ENCODE data around the gene ST3GAL2. TPM values are rescaled to one million over a fixed set of nuclear protein-coding genes. Genes with fewer than 3 reads are reported as not detected.

ST3GAL2 gene
- total and polyA plus RNA-seq, 2 donors from 2014 or later, result 10.6 to 28.6 TPM

DNA sequence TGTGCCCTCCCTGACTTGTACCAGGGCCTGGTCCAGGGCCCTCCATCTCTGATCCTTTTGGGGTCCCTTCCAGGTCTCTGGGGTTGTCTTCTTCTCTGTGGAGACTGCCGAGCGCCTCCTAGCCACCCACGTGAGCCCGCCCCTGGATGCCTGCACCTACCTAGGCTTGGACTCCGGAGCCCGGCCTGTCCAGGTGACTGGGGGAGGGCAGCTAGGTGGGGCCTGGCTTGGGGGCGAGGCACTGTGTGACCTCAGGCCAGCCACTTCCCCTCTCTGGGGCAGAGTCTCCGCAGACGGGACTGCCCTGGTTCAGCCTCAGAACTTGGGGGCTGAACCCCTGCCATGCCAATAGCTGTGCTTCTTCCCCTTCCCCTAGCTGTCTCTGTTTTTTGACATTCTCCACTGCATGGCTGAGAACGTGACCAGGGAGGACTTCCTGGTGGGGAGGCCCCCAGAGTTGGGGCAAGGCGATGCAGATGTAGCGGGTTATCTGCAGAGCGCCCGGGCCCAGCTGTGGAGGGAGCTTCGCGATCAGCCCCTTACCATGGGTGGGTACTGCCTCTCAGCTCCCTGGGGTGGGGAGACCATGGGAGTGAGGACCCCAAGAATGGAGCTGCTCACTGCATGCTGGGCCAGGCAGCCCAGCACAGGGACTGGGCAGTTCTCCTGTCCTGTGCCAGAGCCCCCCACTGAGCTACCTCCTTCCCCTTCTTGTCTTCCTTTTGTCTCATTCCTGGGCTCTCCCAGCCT, 30.1 kb upstream of the ST3GAL2 start:
- intact Hi-C loops (cut with DNase I), result no loop called here
- no peak overlapping the region for H3K4me3 ChIP-seq (ENCODE audit: low read length in 3 of 3)
- no peak overlapping the region for H3K9ac ChIP-seq (ENCODE audit: low read length in 3 of 3)
- no peak for FAIRE-seq
- H3K36me3 ChIP-seq (ENCODE audit: control insufficient read depth in 2 of 3, insufficient read depth in 3 of 3, low read length in 3 of 3), result peaks cover 0 to 4% (median 1%) of the 10 kb centered on the region in 3 donors
- no peaks in the 10 kb centered on the region for H3K4me1 ChIP-seq (ENCODE audit: control insufficient read depth in 2 of 3, insufficient read depth in 2 of 3, low read depth in 1 of 3, low read length in 3 of 3)
- TF ChIP-seq, protein P1, sequence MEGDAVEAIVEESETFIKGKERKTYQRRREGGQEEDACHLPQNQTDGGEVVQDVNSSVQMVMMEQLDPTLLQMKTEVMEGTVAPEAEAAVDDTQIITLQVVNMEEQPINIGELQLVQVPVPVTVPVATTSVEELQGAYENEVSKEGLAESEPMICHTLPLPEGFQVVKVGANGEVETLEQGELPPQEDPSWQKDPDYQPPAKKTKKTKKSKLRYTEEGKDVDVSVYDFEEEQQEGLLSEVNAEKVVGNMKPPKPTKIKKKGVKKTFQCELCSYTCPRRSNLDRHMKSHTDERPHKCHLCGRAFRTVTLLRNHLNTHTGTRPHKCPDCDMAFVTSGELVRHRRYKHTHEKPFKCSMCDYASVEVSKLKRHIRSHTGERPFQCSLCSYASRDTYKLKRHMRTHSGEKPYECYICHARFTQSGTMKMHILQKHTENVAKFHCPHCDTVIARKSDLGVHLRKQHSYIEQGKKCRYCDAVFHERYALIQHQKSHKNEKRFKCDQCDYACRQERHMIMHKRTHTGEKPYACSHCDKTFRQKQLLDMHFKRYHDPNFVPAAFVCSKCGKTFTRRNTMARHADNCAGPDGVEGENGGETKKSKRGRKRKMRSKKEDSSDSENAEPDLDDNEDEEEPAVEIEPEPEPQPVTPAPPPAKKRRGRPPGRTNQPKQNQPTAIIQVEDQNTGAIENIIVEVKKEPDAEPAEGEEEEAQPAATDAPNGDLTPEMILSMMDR (IDR thresholded peaks at IDR 0.05; ENCODE audit: borderline replicate concordance, extremely low read depth, insufficient read depth), result no peak
- H3K9me3 ChIP-seq (ENCODE audit: control insufficient read depth in 2 of 3, insufficient read depth in 1 of 3, low read length in 3 of 3), result no peaks in the 10 kb centered on the region
- H3K27ac ChIP-seq (ENCODE audit: low read depth in 2 of 2, low read length in 2 of 2), result no peak overlapping the region
- H3K27me3 ChIP-seq (ENCODE audit: control insufficient read depth, insufficient read depth, low read length), result no peaks in the 10 kb centered on the region
- no peak for DNase-seq

DNA sequence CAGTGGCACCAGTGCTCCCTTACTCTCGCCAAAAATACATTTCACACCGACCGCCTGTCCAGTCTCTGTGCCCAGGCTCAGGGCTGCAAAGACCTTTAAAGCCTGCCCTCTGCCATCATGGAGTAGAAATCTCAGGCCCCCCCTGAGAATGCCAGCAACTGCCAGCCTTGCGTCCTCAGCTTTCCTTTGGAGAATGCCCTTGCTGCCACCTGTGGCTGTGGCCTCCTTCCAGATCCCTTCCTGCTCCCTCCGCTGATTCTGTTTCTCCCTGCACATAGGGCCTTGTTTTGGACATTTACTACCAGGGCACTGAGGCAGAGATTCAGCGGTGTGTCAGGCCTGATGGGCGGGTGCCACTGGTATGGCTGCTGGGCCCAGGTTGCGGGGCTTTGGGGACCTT, 28.7 kb upstream of the ST3GAL2 start:
- Histone ChIP-seq H3K27me3 (ENCODE audit: control insufficient read depth, insufficient read depth, low read length) (no peaks in the 10 kb centered on the region), H3K4me3 (ENCODE audit: low read length in 3 of 3) (no peak overlapping the region), H3K27ac (ENCODE audit: low read depth in 2 of 2, low read length in 2 of 2) (no peak overlapping the region), H3K9ac (ENCODE audit: low read length in 3 of 3) (no peak overlapping the region), H3K9me3 (ENCODE audit: control insufficient read depth in 2 of 3, insufficient read depth in 1 of 3, low read length in 3 of 3) (no peaks in the 10 kb centered on the region), H3K4me1 (ENCODE audit: control insufficient read depth in 2 of 3, insufficient read depth in 2 of 3, low read depth in 1 of 3, low read length in 3 of 3) (no peaks in the 10 kb centered on the region), H3K36me3 (ENCODE audit: control insufficient read depth in 2 of 3, insufficient read depth in 3 of 3, low read length in 3 of 3) (peaks cover 0 to 14% (median 4%) of the 10 kb centered on the region in 3 donors)
- FAIRE-seq, result no peak
- intact Hi-C loops (cut with DNase I), result no loop called here
- TF ChIP-seq, protein P1 (IDR thresholded peaks at IDR 0.05; ENCODE audit: borderline replicate concordance, extremely low read depth, insufficient read depth), result no peak
- no peak for DNase-seq

DNA sequence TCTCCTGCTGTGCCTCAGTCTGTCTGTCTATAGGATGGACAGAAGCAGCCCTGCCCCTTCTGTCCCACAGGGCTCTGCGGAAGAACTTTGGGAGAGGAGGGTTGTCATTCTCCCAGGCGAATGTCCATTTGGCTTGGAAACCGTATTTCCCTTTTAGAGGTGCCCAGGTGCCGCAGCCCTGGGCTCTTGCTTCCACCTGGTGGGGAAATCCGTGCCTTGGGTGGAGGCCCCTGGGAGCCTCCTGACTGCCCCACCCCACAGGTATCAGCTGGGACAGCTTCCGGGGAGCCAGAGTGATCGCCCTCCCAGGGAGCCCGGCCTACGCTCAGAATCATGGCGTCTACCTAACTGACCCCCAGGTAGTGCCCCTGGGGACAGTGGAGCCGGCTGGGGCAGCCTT, 28.2 kb upstream of the ST3GAL2 start:
- no peak for FAIRE-seq
- H3K9me3 ChIP-seq (ENCODE audit: control insufficient read depth in 2 of 3, insufficient read depth in 1 of 3, low read length in 3 of 3), result no peaks in the 10 kb centered on the region
- intact Hi-C loops (cut with DNase I), result no loop called here

More for the DNA sequence above, 28.2 kb upstream of the ST3GAL2 start:
- TF ChIP-seq, protein P1 (IDR thresholded peaks at IDR 0.05; ENCODE audit: borderline replicate concordance, extremely low read depth, insufficient read depth), result no peak
- Histone ChIP-seq H3K27me3 (ENCODE audit: control insufficient read depth, insufficient read depth, low read length) (no peaks in the 10 kb centered on the region), H3K9ac (ENCODE audit: low read length in 3 of 3) (no peak overlapping the region), H3K4me1 (ENCODE audit: control insufficient read depth in 2 of 3, insufficient read depth in 2 of 3, low read depth in 1 of 3, low read length in 3 of 3) (no peaks in the 10 kb centered on the region), H3K4me3 (ENCODE audit: low read length in 3 of 3) (no peak overlapping the region), H3K27ac (ENCODE audit: low read depth in 2 of 2, low read length in 2 of 2) (no peak overlapping the region), H3K36me3 (ENCODE audit: control insufficient read depth in 2 of 3, insufficient read depth in 3 of 3, low read length in 3 of 3) (peaks cover 0 to 14% (median 4%) of the 10 kb centered on the region in 3 donors)
- DNase-seq, result no peak
